ENCODE results near the gene LRRFIP1. TPM values are rescaled to one million over a fixed set of nuclear protein-coding genes. Genes with fewer than 3 reads are reported as not detected.

Gene LRRFIP1
- total RNA-seq, 6 experiments from 2014 or later = 29.4 to 56.3 (median 49.7) TPM

DNA sequence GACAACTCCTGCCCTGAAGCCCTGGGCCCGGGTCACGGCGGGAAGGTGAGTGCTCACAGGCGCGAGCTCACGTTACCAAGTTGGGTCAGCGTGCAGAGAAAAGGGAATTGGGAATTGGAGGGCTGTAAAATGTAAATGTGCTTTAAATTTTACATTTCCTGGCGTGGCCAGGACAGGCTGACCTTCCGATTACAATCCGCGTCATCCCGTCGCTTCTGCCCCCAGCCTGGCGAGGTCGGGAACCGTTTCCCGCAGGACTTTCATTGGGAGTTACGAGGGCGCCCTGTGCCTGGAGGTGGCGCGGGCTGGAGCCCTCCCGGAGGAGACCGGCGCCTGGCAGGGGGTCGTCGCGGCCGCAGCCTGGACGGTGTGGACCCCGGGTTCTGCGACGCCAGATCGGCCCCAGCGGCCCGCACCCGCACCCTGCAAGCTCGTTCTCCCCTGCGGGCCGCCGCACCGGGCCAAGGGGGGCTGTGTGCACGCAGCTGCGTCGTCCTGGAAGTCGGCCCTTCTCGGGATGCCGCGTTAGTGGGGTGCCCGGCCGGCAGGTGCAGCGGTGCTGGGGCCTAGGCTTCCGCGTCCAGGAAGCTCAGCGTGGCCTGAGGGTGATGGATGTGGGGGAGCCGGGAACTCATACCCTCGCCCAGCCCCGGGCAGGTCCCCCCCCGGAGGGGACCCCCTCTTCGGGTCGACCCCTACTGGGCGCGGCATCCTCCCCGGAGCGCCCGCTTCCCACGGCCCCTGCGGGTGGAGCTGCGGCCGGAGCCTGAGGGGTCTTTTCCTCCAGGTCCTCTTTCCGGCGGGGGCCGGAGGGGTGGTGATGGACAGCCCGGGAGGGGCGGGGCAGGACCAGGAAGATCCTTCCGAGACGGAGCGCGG is 63.9 kb downstream of the LRRFIP1 start:
- DNase-seq = peak in 2 of 3 donors; percentile 67 to 76
- Histone ChIP-seq H3K9me3 (no peaks in the 10 kb centered on the region), H3K4me1 (peaks cover 0 to 37% (median 2%) of the 10 kb centered on the region in 4 donors), H3K4me3 (peak overlapping the region; percentile 63 to 84 (median 70)), H3K36me3 (no peaks in the 10 kb centered on the region), H3K27me3 (no peaks in the 10 kb centered on the region), H3K27ac (peak overlapping the region; percentile 64 to 86 (median 79))
- peak in 3 of 4 donors; percentile 1 to 13 (median 5) for ATAC-seq
- WGBS (ENCODE audit: insufficient coverage, low coverage, low lambda C conversion rate, missing lambda C conversion rate) = 38% methylated on average over 18 of the region's 78 CpGs
- no peak for TF ChIP-seq POLR2A (IDR thresholded peaks at IDR 0.05)
- TF ChIP-seq, protein P1, sequence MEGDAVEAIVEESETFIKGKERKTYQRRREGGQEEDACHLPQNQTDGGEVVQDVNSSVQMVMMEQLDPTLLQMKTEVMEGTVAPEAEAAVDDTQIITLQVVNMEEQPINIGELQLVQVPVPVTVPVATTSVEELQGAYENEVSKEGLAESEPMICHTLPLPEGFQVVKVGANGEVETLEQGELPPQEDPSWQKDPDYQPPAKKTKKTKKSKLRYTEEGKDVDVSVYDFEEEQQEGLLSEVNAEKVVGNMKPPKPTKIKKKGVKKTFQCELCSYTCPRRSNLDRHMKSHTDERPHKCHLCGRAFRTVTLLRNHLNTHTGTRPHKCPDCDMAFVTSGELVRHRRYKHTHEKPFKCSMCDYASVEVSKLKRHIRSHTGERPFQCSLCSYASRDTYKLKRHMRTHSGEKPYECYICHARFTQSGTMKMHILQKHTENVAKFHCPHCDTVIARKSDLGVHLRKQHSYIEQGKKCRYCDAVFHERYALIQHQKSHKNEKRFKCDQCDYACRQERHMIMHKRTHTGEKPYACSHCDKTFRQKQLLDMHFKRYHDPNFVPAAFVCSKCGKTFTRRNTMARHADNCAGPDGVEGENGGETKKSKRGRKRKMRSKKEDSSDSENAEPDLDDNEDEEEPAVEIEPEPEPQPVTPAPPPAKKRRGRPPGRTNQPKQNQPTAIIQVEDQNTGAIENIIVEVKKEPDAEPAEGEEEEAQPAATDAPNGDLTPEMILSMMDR (IDR thresholded peaks at IDR 0.05) = no peak
- intact Hi-C loops (cut with DNase I) = loop anchor here (10.0 kb wide), 1 partner anchor 54 kb away; no protein-coding TSS in a partner anchor

DNA sequence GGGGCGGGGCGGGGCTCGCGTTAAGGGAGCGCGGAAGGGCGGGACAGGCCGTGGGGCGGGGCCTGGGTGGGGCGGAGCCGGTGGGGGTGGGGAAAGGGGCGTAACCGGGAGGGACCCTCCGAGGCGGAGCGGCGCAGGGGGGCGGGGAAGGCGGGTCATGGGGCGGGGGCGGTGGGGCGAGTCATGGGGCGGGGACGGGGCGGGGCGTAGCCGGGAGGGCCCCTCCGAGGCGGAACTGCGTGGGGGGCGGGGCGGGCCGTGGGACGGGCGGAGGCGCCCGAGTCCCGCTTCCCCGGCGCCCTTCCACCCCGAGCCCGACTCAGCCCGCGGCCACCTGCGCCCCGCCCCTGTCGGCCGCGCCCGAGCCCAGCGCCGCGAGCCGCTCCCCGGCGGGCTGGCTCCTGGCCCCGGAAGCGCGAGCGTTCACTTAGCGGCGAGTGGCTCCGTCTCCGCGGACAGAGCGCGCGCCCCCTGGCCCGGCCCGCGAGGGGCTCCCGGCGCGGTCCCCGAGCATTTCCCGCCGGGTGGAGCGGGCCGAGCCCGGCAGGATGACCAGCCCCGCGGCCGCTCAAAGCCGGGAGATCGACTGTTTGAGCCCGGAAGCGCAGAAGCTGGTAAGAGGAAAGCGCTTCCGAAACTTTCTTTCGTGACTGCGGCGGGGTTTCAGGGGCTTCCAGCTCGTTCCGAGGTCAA is 64.7 kb downstream of the LRRFIP1 start:
- H3K9me3 ChIP-seq = no peaks in the 10 kb centered on the region
- peak overlapping the region; percentile 67 to 91 (median 84) for H3K4me3 ChIP-seq
- ATAC-seq (peak; percentile 73 to 91 (median 86)), DNase-seq (peak; percentile 98 to 100 (median 99))
- H3K4me1 ChIP-seq = peaks cover 0 to 43% (median 2%) of the 10 kb centered on the region in 4 donors
- peak overlapping the region; percentile 85 to 97 (median 89) for H3K27ac ChIP-seq
- no peaks in the 10 kb centered on the region for H3K27me3 ChIP-seq
- intact Hi-C loops (cut with DNase I) = loop anchor here (10.0 kb wide), 1 partner anchor 53 kb away; no protein-coding TSS in a partner anchor
- no peaks in the 10 kb centered on the region for H3K36me3 ChIP-seq
- WGBS (ENCODE audit: insufficient coverage, low coverage, low lambda C conversion rate, missing lambda C conversion rate) = 3% methylated on average over 13 of the region's 94 CpGs
- TF ChIP-seq, protein P1 (IDR thresholded peaks at IDR 0.05) = no peak
- peak; percentile 93 for TF ChIP-seq POLR2A (IDR thresholded peaks at IDR 0.05)

DNA sequence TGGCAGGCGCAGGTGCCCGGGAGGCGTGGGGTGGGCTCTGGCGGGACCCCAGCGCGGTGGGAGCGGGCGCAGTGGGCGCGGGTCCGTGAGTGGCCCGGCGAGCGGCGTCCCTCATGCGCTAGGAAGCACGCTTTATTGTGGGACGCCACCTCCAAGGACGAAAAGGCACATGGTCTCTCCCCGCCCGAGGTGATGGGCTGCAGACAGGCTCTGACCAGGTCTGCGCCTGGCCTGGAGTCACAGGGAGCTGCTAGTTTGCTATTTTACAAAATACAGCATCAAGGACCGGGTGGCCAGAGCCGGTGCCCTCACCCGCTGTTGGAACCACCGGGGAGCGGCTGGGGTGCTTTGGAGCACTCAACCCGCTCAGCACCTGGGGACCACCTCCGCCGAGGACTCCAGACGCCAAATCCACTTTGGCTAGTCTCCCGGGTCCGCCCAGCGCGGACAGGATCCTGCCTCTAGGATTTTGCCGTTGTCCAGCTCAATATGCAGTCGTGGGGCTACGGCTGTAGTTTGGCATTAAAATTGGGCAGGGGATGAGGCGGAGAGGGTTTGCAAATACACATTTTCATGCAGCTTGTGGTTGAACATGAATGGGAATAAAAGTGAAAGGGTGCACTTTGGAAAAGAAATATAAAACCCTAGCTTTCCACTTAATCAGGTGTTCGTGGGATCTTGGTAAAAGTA is 65.4 kb downstream of the LRRFIP1 start:
- no peak for TF ChIP-seq POLR2A (IDR thresholded peaks at IDR 0.05)
- TF ChIP-seq, protein P1 (IDR thresholded peaks at IDR 0.05) = no peak
- Histone ChIP-seq H3K36me3 (no peaks in the 10 kb centered on the region), H3K9me3 (no peaks in the 10 kb centered on the region), H3K4me3 (peak overlapping the region; percentile 67 to 91 (median 72)), H3K4me1 (peaks cover 0 to 44% (median 2%) of the 10 kb centered on the region in 4 donors), H3K27ac (peak overlapping the region; percentile 85 to 97 (median 89)), H3K27me3 (no peaks in the 10 kb centered on the region)
- ATAC-seq (peak; percentile 2 to 17 (median 4)), DNase-seq (peak in 2 of 3 donors; percentile 52 to 74)
- intact Hi-C loops (cut with DNase I) = loop anchor here (10.0 kb wide), 1 partner anchor 52 kb away; no protein-coding TSS in a partner anchor
- 2% methylated on average over 12 of the region's 40 CpGs for WGBS (ENCODE audit: insufficient coverage, low coverage, low lambda C conversion rate, missing lambda C conversion rate)
